G401.6 (cell line): ENCODE results near the gene ZNF808.
"Not testable (repeated sequence)": the region's sequence is repeated elsewhere in the genome, so short reads cannot be mapped to it uniquely, and the experiment has no call there.

Experiments
- FAIRE-seq: peaks from 2 replicates; lab custom pipeline; 2012; peaks lifted over from hg19 to GRCh38; lab: Jason Lieb, UNC

The ZNF808 gene

GRCh38 chr19:52536448-52536800 lies 9.0 kb downstream of the ZNF808 start:
- FAIRE-seq, result no peak

GRCh38 chr19:52538815-52539214 lies 11.3 kb downstream of the ZNF808 start:
- not testable (repeated sequence) for FAIRE-seq

GRCh38 chr19:52541176-52541575 lies 13.7 kb downstream of the ZNF808 start:
- FAIRE-seq, result not testable (repeated sequence)

GRCh38 chr19:52541608-52542007 lies 14.1 kb downstream of the ZNF808 start:
- no peak for FAIRE-seq

- not testable (repeated sequence) for FAIRE-seq
Measured at GRCh38 chr19:52542541-52542940, 15.1 kb downstream of the ZNF808 start.

GRCh38 chr19:52542984-52543664 lies 15.7 kb downstream of the ZNF808 start:
- FAIRE-seq, result no peak

GRCh38 chr19:52554216-52554971 lies 26.9 kb downstream of the ZNF808 start:
- FAIRE-seq, result no peak

- FAIRE-seq, result no peak
Measured at GRCh38 chr19:52557231-52557995, 29.9 kb downstream of the ZNF808 start.

- FAIRE-seq, result not testable (repeated sequence)
Measured at GRCh38 chr19:52558732-52559445, 31.4 kb downstream of the ZNF808 start.

- FAIRE-seq, result not testable (repeated sequence)
Measured at GRCh38 chr19:52561611-52562010, 34.1 kb downstream of the ZNF808 start.

GRCh38 chr19:52566121-52566520 lies 38.7 kb downstream of the ZNF808 start:
- no peak for FAIRE-seq

GRCh38 chr19:52566588-52566987 lies 39.1 kb downstream of the ZNF808 start:
- FAIRE-seq, result no peak

- no peak for FAIRE-seq
Measured at GRCh38 chr19:52567921-52568320, 40.5 kb downstream of the ZNF808 start.

- FAIRE-seq, result not testable (repeated sequence)
Measured at GRCh38 chr19:52569638-52569999, 42.2 kb downstream of the ZNF808 start.

- FAIRE-seq, result no peak
Measured at GRCh38 chr19:52570000-52570861, 42.8 kb downstream of the ZNF808 start, which contains the start of gene ZNF701. ZNF701 (plus strand) TSS chr19:52570287; CDS start chr19:52574148, 3,861 bp downstream.

- no peak for FAIRE-seq
Measured at GRCh38 chr19:52584736-52585440, 57.4 kb downstream of the ZNF808 start.

GRCh38 chr19:52585604-52586003 lies 58.1 kb downstream of the ZNF808 start:
- FAIRE-seq, result no peak

- FAIRE-seq, result no peak
Measured at GRCh38 chr19:52590728-52591127, 63.3 kb downstream of the ZNF808 start.

GRCh38 chr19:52592301-52592700 lies 64.8 kb downstream of the ZNF808 start:
- FAIRE-seq, result no peak

- FAIRE-seq, result not testable (repeated sequence)
Measured at GRCh38 chr19:52593441-52593840, 66.0 kb downstream of the ZNF808 start.

- FAIRE-seq, result no peak
Measured at GRCh38 chr19:52599241-52599640, 71.8 kb downstream of the ZNF808 start.
